Right atrium auricular region (tissue), 2 donors: ENCODE measurements around the gene PRR20G. TPM values are rescaled to one million over a fixed set of nuclear protein-coding genes. Genes with fewer than 3 reads are reported as not detected.
A peak's percentile ranks its signal among the peaks of the same experiment; 100 is the strongest.

Source experiments
- DNase-seq: peaks from one replicate; pipeline ENCODE4 v3.0.0-alpha.2; 2019; ENCODE audit warnings: low spot score
- H3K27ac ChIP-seq, 2 donors: fragments of 200-600 bp; sonication (generic); 1 replicate in 1 of 2; 2 replicates in 1 of 2; pipeline ENCODE4 v1.5.1; 2016 to 2019
- H3K27me3 ChIP-seq, 2 donors: fragments of 200-600 bp; sonication (generic); one replicate each; pipeline versions ENCODE4 v1.5.1 to v1.6.0; 2017 to 2019
- H3K36me3 ChIP-seq: fragments of 200-600 bp; sonication (generic); one replicate; pipeline ENCODE4 v1.5.1; 2016
- H3K4me1 ChIP-seq, 2 donors: fragments of 200-600 bp; sonication (generic); one replicate each; pipeline versions ENCODE4 v1.5.1 to v1.6.0; 2017 to 2019
- H3K4me3 ChIP-seq, 2 donors: fragments of 200-600 bp; sonication (generic); 1 replicate in 1 of 2; 2 replicates in 1 of 2; pipeline ENCODE4 v1.5.1; 2017 to 2019; ENCODE audit warnings: mild to moderate bottlenecking in 1 of 2, moderate library complexity in 1 of 2
- H3K9me3 ChIP-seq, 2 donors: fragments of 200-600 bp; sonication (generic); one replicate each; pipeline ENCODE4 v1.5.1; 2019
- CTCF ChIP-seq, 2 donors: fragments of 200-600 bp; sonication (generic); IDR thresholded peaks; one replicate each; pipeline ENCODE4 v1.5.1; 2019; ENCODE audit warnings: antibody characterized with exemption in 2 of 2
- total RNA-seq, 2 donors: library from RNA; depleted of rRNA; stranded (reverse); fragments of >200 nt; gene quantifications; one replicate each; pipeline ENCODE4 v1.1.0, GENCODE V29; 2016

PRR20G gene
- total RNA-seq, 2 donors from 2014 or later, result not detected

GRCh38 chr3:127252446-127252845 lies 35.4 kb downstream of the PRR20G start:
- Histone ChIP-seq H3K4me3 (no peak overlapping the region), H3K4me1 (no peaks in the 10 kb centered on the region), H3K36me3 (no peaks in the 10 kb centered on the region), H3K27ac (no peak overlapping the region), H3K9me3 (peaks cover 0 to 7% of the 10 kb centered on the region in 2 donors), H3K27me3 (no peaks in the 10 kb centered on the region)
- DNase-seq, result peak; percentile 38
- no peak for TF ChIP-seq CTCF (IDR thresholded peaks at IDR 0.05)

- Histone ChIP-seq H3K27me3 (no peaks in the 10 kb centered on the region), H3K27ac (no peak overlapping the region), H3K4me3 (no peak overlapping the region), H3K4me1 (no peaks in the 10 kb centered on the region), H3K9me3 (peaks cover 0 to 17% of the 10 kb centered on the region in 2 donors), H3K36me3 (no peaks in the 10 kb centered on the region)
- DNase-seq, result no peak
- TF ChIP-seq CTCF (IDR thresholded peaks at IDR 0.05), result no peak
Measured at GRCh38 chr3:127250032-127250431, 37.8 kb downstream of the PRR20G start.

- H3K27me3 ChIP-seq, result no peaks in the 10 kb centered on the region
- TF ChIP-seq CTCF (IDR thresholded peaks at IDR 0.05), result no peak
- DNase-seq, result no peak
- no peaks in the 10 kb centered on the region for H3K4me1 ChIP-seq
- no peak overlapping the region for H3K4me3 ChIP-seq
- H3K36me3 ChIP-seq, result no peaks in the 10 kb centered on the region
- no peak overlapping the region for H3K27ac ChIP-seq
- H3K9me3 ChIP-seq, result peaks cover 0 to 26% of the 10 kb centered on the region in 2 donors
Measured at GRCh38 chr3:127247292-127247691, 40.6 kb downstream of the PRR20G start.

- H3K36me3 ChIP-seq, result no peaks in the 10 kb centered on the region
- no peak overlapping the region for H3K27ac ChIP-seq
- TF ChIP-seq CTCF (IDR thresholded peaks at IDR 0.05), result no peak
- no peak for DNase-seq
- no peaks in the 10 kb centered on the region for H3K4me1 ChIP-seq
- no peak overlapping the region for H3K4me3 ChIP-seq
- peaks cover 0 to 15% of the 10 kb centered on the region in 2 donors for H3K9me3 ChIP-seq
- no peaks in the 10 kb centered on the region for H3K27me3 ChIP-seq
Measured at GRCh38 chr3:127238602-127239001, 49.2 kb downstream of the PRR20G start.

GRCh38 chr3:127237835-127238234 lies 50.0 kb downstream of the PRR20G start:
- H3K9me3 ChIP-seq, result peaks cover 0 to 11% of the 10 kb centered on the region in 2 donors
- DNase-seq, result no peak
- no peak overlapping the region for H3K27ac ChIP-seq
- H3K4me1 ChIP-seq, result no peaks in the 10 kb centered on the region
- no peak overlapping the region for H3K4me3 ChIP-seq
- no peaks in the 10 kb centered on the region for H3K36me3 ChIP-seq
- H3K27me3 ChIP-seq, result no peaks in the 10 kb centered on the region
- no peak for TF ChIP-seq CTCF (IDR thresholded peaks at IDR 0.05)

GRCh38 chr3:127235706-127236105 lies 52.1 kb downstream of the PRR20G start:
- Histone ChIP-seq H3K27ac (no peak overlapping the region), H3K9me3 (peaks cover 0 to 7% of the 10 kb centered on the region in 2 donors), H3K4me1 (no peaks in the 10 kb centered on the region), H3K27me3 (no peaks in the 10 kb centered on the region), H3K36me3 (no peaks in the 10 kb centered on the region), H3K4me3 (no peak overlapping the region)
- no peak for DNase-seq
- no peak for TF ChIP-seq CTCF (IDR thresholded peaks at IDR 0.05)
